KMS-11 (cell line): ENCODE results near the gene CANT1.
A peak's percentile ranks its signal among the peaks of the same experiment; 100 is the strongest.

Experiments
- H2AFZ ChIP-seq: fragments of 200-600 bp; sonication (generic); 2 replicates; pipeline ENCODE4 v1.6.1; 2016; ENCODE audit warnings: antibody characterized with exemption, mixed run types, low read depth
- H3K27ac ChIP-seq: fragments of 200-600 bp; sonication (generic); 2 replicates; pipeline ENCODE4 v1.6.1; 2016; ENCODE audit warnings: mild to moderate bottlenecking, mixed run types
- H3K27me3 ChIP-seq: fragments of 200-600 bp; sonication (generic); 2 replicates; pipeline ENCODE4 v1.6.1; 2017; ENCODE audit warnings: mild to moderate bottlenecking, low read depth, mixed run types, moderate library complexity; ENCODE audit not compliant: insufficient read depth
- H3K36me3 ChIP-seq: fragments of 200-600 bp; sonication (generic); 2 replicates; pipeline ENCODE4 v1.6.1; 2017; ENCODE audit warnings: mild to moderate bottlenecking, mixed run types; ENCODE audit not compliant: insufficient read depth
- H3K4me1 ChIP-seq: fragments of 200-600 bp; sonication (generic); 2 replicates; pipeline ENCODE4 v1.6.1; 2016; ENCODE audit warnings: mild to moderate bottlenecking, low read depth, mixed run types; ENCODE audit not compliant: poor library complexity, severe bottlenecking
- H3K4me2 ChIP-seq: fragments of 200-600 bp; sonication (generic); 2 replicates; pipeline ENCODE4 v1.7.0; 2016; ENCODE audit warnings: mild to moderate bottlenecking, mixed run types
- H3K4me3 ChIP-seq: fragments of 200-600 bp; sonication (generic); IDR thresholded peaks from 2 replicates; pipeline ENCODE4 v1.6.1; 2017; ENCODE audit warnings: low read depth, low read length, mixed read lengths; ENCODE audit not compliant: insufficient read depth
- H3K79me2 ChIP-seq: fragments of 200-600 bp; sonication (generic); 2 replicates; pipeline ENCODE4 v1.6.1; 2016; ENCODE audit warnings: low read depth, mixed run types; ENCODE audit not compliant: insufficient read depth
- H3K9ac ChIP-seq: fragments of 200-600 bp; sonication (generic); 2 replicates; pipeline ENCODE4 v1.6.1; 2016; ENCODE audit warnings: mild to moderate bottlenecking, mixed run types
- H4K20me1 ChIP-seq: fragments of 200-600 bp; sonication (generic); 2 replicates; pipeline ENCODE4 v1.6.1; 2016; ENCODE audit warnings: mild to moderate bottlenecking, mixed run types; ENCODE audit not compliant: insufficient read depth
- CTCF ChIP-seq: fragments of 200-600 bp; sonication (generic); conservative IDR thresholded peaks from 2 replicates; pipeline ENCODE4 v1.6.1; 2017; ENCODE audit warnings: low read depth, mild to moderate bottlenecking, antibody characterized with exemption, low read length, moderate library complexity, mixed read lengths

CANT1 gene

GRCh38 chr17:79014158-79014758, 4.7 kb upstream of the CANT1 start:
- H2AFZ ChIP-seq, result no peak overlapping the region
- no peaks in the 10 kb centered on the region for H4K20me1 ChIP-seq
- H3K4me2 ChIP-seq, result no peak overlapping the region
- H3K4me1 ChIP-seq, result peaks cover 6% of the 10 kb centered on the region
- no peak overlapping the region for H3K4me3 ChIP-seq
- H3K9ac ChIP-seq, result no peak overlapping the region
- H3K27ac ChIP-seq, result no peak overlapping the region
- no peaks in the 10 kb centered on the region for H3K36me3 ChIP-seq
- no peak for TF ChIP-seq CTCF
- H3K27me3 ChIP-seq, result peaks cover 12% of the 10 kb centered on the region; the same call in 1 of the 2 replicates
- H3K79me2 ChIP-seq, result peaks cover 1% of the 10 kb centered on the region; the same call in 1 of the 2 replicates

GRCh38 chr17:79012563-79013134, 3.1 kb upstream of the CANT1 start:
- Histone ChIP-seq H3K4me1 (peaks cover 18% of the 10 kb centered on the region), H3K27me3 (peaks cover 5% of the 10 kb centered on the region; the same call in 1 of the 2 replicates), H3K9ac (no peak overlapping the region), H3K79me2 (peaks cover 17% of the 10 kb centered on the region), H3K27ac (no peak overlapping the region), H3K4me2 (no peak overlapping the region), H4K20me1 (no peaks in the 10 kb centered on the region), H3K36me3 (no peaks in the 10 kb centered on the region), H3K4me3 (no peak overlapping the region), H2AFZ (no peak overlapping the region)
- no peak for TF ChIP-seq CTCF

- H3K4me2 ChIP-seq, result no peak overlapping the region
These were observed 2.0 kb upstream of the CANT1 start for GRCh38 chr17:79011451-79012147.

GRCh38 chr17:79010304-79010646, 711 bp upstream of the CANT1 start:
- Histone ChIP-seq H3K4me2 (peak overlapping the region; percentile 55), H3K9ac (no peak overlapping the region; the same call in 1 of the 2 replicates), H2AFZ (peak overlapping the region; percentile 83), H3K27ac (0 out of 2 replicates have a peak overlapping the region, but pooled peaks have one; percentile 13), H3K4me3 (no peak overlapping the region), H3K4me1 (peaks cover 19% of the 10 kb centered on the region), H4K20me1 (no peaks in the 10 kb centered on the region), H3K36me3 (no peaks in the 10 kb centered on the region), H3K27me3 (peaks cover 5% of the 10 kb centered on the region; the same call in 1 of the 2 replicates), H3K79me2 (peaks cover 39% of the 10 kb centered on the region)
- TF ChIP-seq CTCF, result no peak

More at GRCh38 chr17:79011451-79012147, 2.0 kb upstream of the CANT1 start:
- no peak for TF ChIP-seq CTCF
- Histone ChIP-seq H3K36me3 (no peaks in the 10 kb centered on the region), H3K4me1 (peaks cover 19% of the 10 kb centered on the region), H3K27ac (no peak overlapping the region), H3K79me2 (peaks cover 28% of the 10 kb centered on the region), H3K27me3 (peaks cover 5% of the 10 kb centered on the region; the same call in 1 of the 2 replicates), H3K4me3 (no peak overlapping the region), H4K20me1 (no peaks in the 10 kb centered on the region), H2AFZ (no peak overlapping the region), H3K9ac (no peak overlapping the region)
